ENCODE results near the gene HAND2.

The HAND2 gene

GRCh38 chr4:173499658-173500535 lies 30.1 kb downstream of the HAND2 start:
- Histone ChIP-seq H3K4me1 (ENCODE audit: control insufficient read depth, insufficient read depth, low read length, poor library complexity, severe bottlenecking) (peaks cover 3% of the 10 kb centered on the region), H3K9me3 (ENCODE audit: control insufficient read depth, low read length) (no peaks in the 10 kb centered on the region)
- WGBS, 2 experiments (ENCODE audit: insufficient coverage in 2 of 2) = 90 to 93% methylated on average over 26 to 35 of the region's 38 CpGs

GRCh38 chr4:173498771-173499170 lies 31.3 kb downstream of the HAND2 start:
- H3K4me3 ChIP-seq (ENCODE audit: extremely low read depth, insufficient read depth, low read length, poor library complexity, severe bottlenecking) = no peak overlapping the region
- H3K9me3 ChIP-seq (ENCODE audit: control insufficient read depth, low read length) = no peaks in the 10 kb centered on the region
- WGBS, 2 experiments (ENCODE audit: insufficient coverage in 2 of 2) = 85% methylated on average over 3 of the region's 3 CpGs; no CpG with 5 or more reads in 1 of the 2 experiments
- no peaks in the 10 kb centered on the region for H3K36me3 ChIP-seq (ENCODE audit: control insufficient read depth, insufficient read depth, low read length)
- peaks cover 6% of the 10 kb centered on the region for H3K4me1 ChIP-seq (ENCODE audit: control insufficient read depth, insufficient read depth, low read length, poor library complexity, severe bottlenecking)
- H3K27ac ChIP-seq (ENCODE audit: low read depth, low read length, severe bottlenecking) = no peak overlapping the region

More at GRCh38 chr4:173499658-173500535, 30.1 kb downstream of the HAND2 start:
- no peaks in the 10 kb centered on the region for H3K36me3 ChIP-seq (ENCODE audit: control insufficient read depth, insufficient read depth, low read length)
- no peak overlapping the region for H3K4me3 ChIP-seq (ENCODE audit: extremely low read depth, insufficient read depth, low read length, poor library complexity, severe bottlenecking)
- H3K27ac ChIP-seq (ENCODE audit: low read depth, low read length, severe bottlenecking) = no peak overlapping the region

GRCh38 chr4:173498023-173498422 lies 32.0 kb downstream of the HAND2 start:
- H3K4me3 ChIP-seq (ENCODE audit: extremely low read depth, insufficient read depth, low read length, poor library complexity, severe bottlenecking) = no peak overlapping the region
- no peak overlapping the region for H3K27ac ChIP-seq (ENCODE audit: low read depth, low read length, severe bottlenecking)
- H3K36me3 ChIP-seq (ENCODE audit: control insufficient read depth, insufficient read depth, low read length) = no peaks in the 10 kb centered on the region
- 83 to 100% methylated on average over 1 of the region's 1 CpG for WGBS, 2 experiments (ENCODE audit: insufficient coverage in 2 of 2)
- peaks cover 3% of the 10 kb centered on the region for H3K4me1 ChIP-seq (ENCODE audit: control insufficient read depth, insufficient read depth, low read length, poor library complexity, severe bottlenecking)
- no peaks in the 10 kb centered on the region for H3K9me3 ChIP-seq (ENCODE audit: control insufficient read depth, low read length)

GRCh38 chr4:173494013-173494970 lies 35.7 kb downstream of the HAND2 start:
- Histone ChIP-seq H3K36me3 (ENCODE audit: control insufficient read depth, insufficient read depth, low read length) (no peaks in the 10 kb centered on the region), H3K4me3 (ENCODE audit: extremely low read depth, insufficient read depth, low read length, poor library complexity, severe bottlenecking) (peak overlapping the region; percentile 12), H3K9me3 (ENCODE audit: control insufficient read depth, low read length) (no peaks in the 10 kb centered on the region), H3K4me1 (ENCODE audit: control insufficient read depth, insufficient read depth, low read length, poor library complexity, severe bottlenecking) (peaks cover 19% of the 10 kb centered on the region), H3K27ac (ENCODE audit: low read depth, low read length, severe bottlenecking) (no peak overlapping the region)
- 31 to 34% methylated on average over 31 to 37 of the region's 40 CpGs for WGBS, 2 experiments (ENCODE audit: insufficient coverage in 2 of 2)

GRCh38 chr4:173493041-173493440 lies 37.0 kb downstream of the HAND2 start:
- Histone ChIP-seq H3K9me3 (ENCODE audit: control insufficient read depth, low read length) (no peaks in the 10 kb centered on the region), H3K4me3 (ENCODE audit: extremely low read depth, insufficient read depth, low read length, poor library complexity, severe bottlenecking) (no peak overlapping the region), H3K36me3 (ENCODE audit: control insufficient read depth, insufficient read depth, low read length) (no peaks in the 10 kb centered on the region), H3K4me1 (ENCODE audit: control insufficient read depth, insufficient read depth, low read length, poor library complexity, severe bottlenecking) (peaks cover 19% of the 10 kb centered on the region), H3K27ac (ENCODE audit: low read depth, low read length, severe bottlenecking) (no peak overlapping the region)
- 80 to 100% methylated on average over 1 of the region's 4 CpGs for WGBS, 2 experiments (ENCODE audit: insufficient coverage in 2 of 2)

GRCh38 chr4:173492315-173492714 lies 37.7 kb downstream of the HAND2 start:
- WGBS, 2 experiments (ENCODE audit: insufficient coverage in 2 of 2) = 100% methylated on average over 3 of the region's 4 CpGs
- H3K27ac ChIP-seq (ENCODE audit: low read depth, low read length, severe bottlenecking) = no peak overlapping the region
- H3K4me3 ChIP-seq (ENCODE audit: extremely low read depth, insufficient read depth, low read length, poor library complexity, severe bottlenecking) = no peak overlapping the region
- H3K9me3 ChIP-seq (ENCODE audit: control insufficient read depth, low read length) = no peaks in the 10 kb centered on the region
- H3K4me1 ChIP-seq (ENCODE audit: control insufficient read depth, insufficient read depth, low read length, poor library complexity, severe bottlenecking) = peaks cover 19% of the 10 kb centered on the region
- no peaks in the 10 kb centered on the region for H3K36me3 ChIP-seq (ENCODE audit: control insufficient read depth, insufficient read depth, low read length)

GRCh38 chr4:173490817-173491528 lies 39.1 kb downstream of the HAND2 start:
- peaks cover 26% of the 10 kb centered on the region for H3K4me1 ChIP-seq (ENCODE audit: control insufficient read depth, insufficient read depth, low read length, poor library complexity, severe bottlenecking)
- 35 to 45% methylated on average over 4 of the region's 4 CpGs for WGBS, 2 experiments (ENCODE audit: insufficient coverage in 2 of 2)

GRCh38 chr4:173490256-173490655 lies 39.8 kb downstream of the HAND2 start:
- no peak overlapping the region for H3K4me3 ChIP-seq (ENCODE audit: extremely low read depth, insufficient read depth, low read length, poor library complexity, severe bottlenecking)
- H3K4me1 ChIP-seq (ENCODE audit: control insufficient read depth, insufficient read depth, low read length, poor library complexity, severe bottlenecking) = peaks cover 26% of the 10 kb centered on the region
- 50 to 53% methylated on average over 2 to 3 of the region's 3 CpGs for WGBS, 2 experiments (ENCODE audit: insufficient coverage in 2 of 2)
- H3K9me3 ChIP-seq (ENCODE audit: control insufficient read depth, low read length) = no peaks in the 10 kb centered on the region
- no peaks in the 10 kb centered on the region for H3K36me3 ChIP-seq (ENCODE audit: control insufficient read depth, insufficient read depth, low read length)
- H3K27ac ChIP-seq (ENCODE audit: low read depth, low read length, severe bottlenecking) = no peak overlapping the region

More at GRCh38 chr4:173490817-173491528, 39.1 kb downstream of the HAND2 start:
- no peaks in the 10 kb centered on the region for H3K9me3 ChIP-seq (ENCODE audit: control insufficient read depth, low read length)
- no peak overlapping the region for H3K4me3 ChIP-seq (ENCODE audit: extremely low read depth, insufficient read depth, low read length, poor library complexity, severe bottlenecking)
- peak overlapping the region; percentile 48 for H3K27ac ChIP-seq (ENCODE audit: low read depth, low read length, severe bottlenecking)
- no peaks in the 10 kb centered on the region for H3K36me3 ChIP-seq (ENCODE audit: control insufficient read depth, insufficient read depth, low read length)

- Histone ChIP-seq H3K9me3 (ENCODE audit: control insufficient read depth, low read length) (no peaks in the 10 kb centered on the region), H3K4me1 (ENCODE audit: control insufficient read depth, insufficient read depth, low read length, poor library complexity, severe bottlenecking) (peaks cover 26% of the 10 kb centered on the region), H3K4me3 (ENCODE audit: extremely low read depth, insufficient read depth, low read length, poor library complexity, severe bottlenecking) (no peak overlapping the region), H3K36me3 (ENCODE audit: control insufficient read depth, insufficient read depth, low read length) (no peaks in the 10 kb centered on the region), H3K27ac (ENCODE audit: low read depth, low read length, severe bottlenecking) (no peak overlapping the region)
These were observed 40.5 kb downstream of the HAND2 start for GRCh38 chr4:173489514-173489913.

GRCh38 chr4:173488656-173489055 lies 41.4 kb downstream of the HAND2 start:
- Histone ChIP-seq H3K4me3 (ENCODE audit: extremely low read depth, insufficient read depth, low read length, poor library complexity, severe bottlenecking) (no peak overlapping the region), H3K4me1 (ENCODE audit: control insufficient read depth, insufficient read depth, low read length, poor library complexity, severe bottlenecking) (peaks cover 23% of the 10 kb centered on the region), H3K36me3 (ENCODE audit: control insufficient read depth, insufficient read depth, low read length) (no peaks in the 10 kb centered on the region), H3K27ac (ENCODE audit: low read depth, low read length, severe bottlenecking) (no peak overlapping the region), H3K9me3 (ENCODE audit: control insufficient read depth, low read length) (no peaks in the 10 kb centered on the region)
- no CpG with 5 or more reads among the region's 1 CpG for WGBS, 2 experiments (ENCODE audit: insufficient coverage in 2 of 2)

Data from mesodermal cell (in vitro differentiated cells).